ENCODE data around the gene GALNT5.

GALNT5 gene, protein sequence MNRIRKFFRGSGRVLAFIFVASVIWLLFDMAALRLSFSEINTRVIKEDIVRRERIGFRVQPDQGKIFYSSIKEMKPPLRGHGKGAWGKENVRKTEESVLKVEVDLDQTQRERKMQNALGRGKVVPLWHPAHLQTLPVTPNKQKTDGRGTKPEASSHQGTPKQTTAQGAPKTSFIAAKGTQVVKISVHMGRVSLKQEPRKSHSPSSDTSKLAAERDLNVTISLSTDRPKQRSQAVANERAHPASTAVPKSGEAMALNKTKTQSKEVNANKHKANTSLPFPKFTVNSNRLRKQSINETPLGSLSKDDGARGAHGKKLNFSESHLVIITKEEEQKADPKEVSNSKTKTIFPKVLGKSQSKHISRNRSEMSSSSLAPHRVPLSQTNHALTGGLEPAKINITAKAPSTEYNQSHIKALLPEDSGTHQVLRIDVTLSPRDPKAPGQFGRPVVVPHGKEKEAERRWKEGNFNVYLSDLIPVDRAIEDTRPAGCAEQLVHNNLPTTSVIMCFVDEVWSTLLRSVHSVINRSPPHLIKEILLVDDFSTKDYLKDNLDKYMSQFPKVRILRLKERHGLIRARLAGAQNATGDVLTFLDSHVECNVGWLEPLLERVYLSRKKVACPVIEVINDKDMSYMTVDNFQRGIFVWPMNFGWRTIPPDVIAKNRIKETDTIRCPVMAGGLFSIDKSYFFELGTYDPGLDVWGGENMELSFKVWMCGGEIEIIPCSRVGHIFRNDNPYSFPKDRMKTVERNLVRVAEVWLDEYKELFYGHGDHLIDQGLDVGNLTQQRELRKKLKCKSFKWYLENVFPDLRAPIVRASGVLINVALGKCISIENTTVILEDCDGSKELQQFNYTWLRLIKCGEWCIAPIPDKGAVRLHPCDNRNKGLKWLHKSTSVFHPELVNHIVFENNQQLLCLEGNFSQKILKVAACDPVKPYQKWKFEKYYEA

DNA sequence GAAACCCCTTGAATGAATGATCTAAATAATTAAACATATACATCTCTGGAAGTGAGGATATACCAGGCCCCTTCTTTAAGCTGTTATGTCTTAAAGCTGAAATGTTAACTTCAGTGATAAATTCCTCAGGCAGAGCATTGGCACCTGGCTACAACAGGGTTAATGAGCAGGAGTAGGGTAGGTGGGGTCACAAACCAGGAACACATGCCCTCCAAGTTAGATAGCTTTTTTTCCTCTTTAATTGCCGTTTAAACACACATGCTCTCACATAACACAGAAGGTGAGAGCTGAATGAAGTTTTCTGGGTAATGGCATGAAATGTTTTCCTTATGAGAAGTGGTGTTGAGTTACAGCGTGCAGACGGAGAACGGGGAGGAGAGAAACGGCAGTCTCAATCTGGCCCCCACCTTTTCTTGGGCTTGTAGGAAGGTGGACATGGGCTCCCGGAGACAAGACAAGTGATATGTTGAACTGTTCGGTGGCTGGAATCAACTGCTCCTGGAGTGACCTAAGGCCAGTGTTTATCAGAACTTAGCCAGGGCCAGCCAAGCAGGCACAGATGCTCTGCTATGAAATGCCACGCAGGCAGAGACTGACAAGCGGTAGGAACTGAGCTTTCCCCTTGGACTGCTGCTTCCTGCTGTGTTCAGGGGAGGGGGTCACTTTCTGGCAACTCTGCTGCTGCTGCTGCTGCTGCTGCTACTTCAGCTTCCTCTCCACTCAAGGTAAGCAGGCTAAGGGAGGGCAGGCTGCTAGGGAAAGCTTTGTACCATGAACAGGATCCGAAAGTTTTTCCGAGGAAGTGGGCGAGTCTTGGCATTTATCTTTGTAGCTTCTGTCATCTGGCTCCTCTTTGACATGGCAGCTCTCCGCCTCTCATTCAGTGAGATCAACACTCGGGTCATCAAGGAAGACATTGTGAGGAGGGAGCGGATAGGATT is at the start of gene GALNT5:
GALNT5 (plus strand) TSS at position 394 of the 941 bp plus-strand sequence; CDS start at position 772, 378 bp downstream.
- TF ChIP-seq, protein P1, sequence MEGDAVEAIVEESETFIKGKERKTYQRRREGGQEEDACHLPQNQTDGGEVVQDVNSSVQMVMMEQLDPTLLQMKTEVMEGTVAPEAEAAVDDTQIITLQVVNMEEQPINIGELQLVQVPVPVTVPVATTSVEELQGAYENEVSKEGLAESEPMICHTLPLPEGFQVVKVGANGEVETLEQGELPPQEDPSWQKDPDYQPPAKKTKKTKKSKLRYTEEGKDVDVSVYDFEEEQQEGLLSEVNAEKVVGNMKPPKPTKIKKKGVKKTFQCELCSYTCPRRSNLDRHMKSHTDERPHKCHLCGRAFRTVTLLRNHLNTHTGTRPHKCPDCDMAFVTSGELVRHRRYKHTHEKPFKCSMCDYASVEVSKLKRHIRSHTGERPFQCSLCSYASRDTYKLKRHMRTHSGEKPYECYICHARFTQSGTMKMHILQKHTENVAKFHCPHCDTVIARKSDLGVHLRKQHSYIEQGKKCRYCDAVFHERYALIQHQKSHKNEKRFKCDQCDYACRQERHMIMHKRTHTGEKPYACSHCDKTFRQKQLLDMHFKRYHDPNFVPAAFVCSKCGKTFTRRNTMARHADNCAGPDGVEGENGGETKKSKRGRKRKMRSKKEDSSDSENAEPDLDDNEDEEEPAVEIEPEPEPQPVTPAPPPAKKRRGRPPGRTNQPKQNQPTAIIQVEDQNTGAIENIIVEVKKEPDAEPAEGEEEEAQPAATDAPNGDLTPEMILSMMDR (IDR thresholded peaks at IDR 0.05; ENCODE audit: insufficient read depth, missing control alignments), result no peak
- DNase-seq (ENCODE audit: insufficient read length, low spot score) (no peak), FAIRE-seq (no peak)

GRCh38 chr2:157216286-157216965 is 41.1 kb upstream of the GALNT5 start:
- DNase-seq (ENCODE audit: insufficient read length, low spot score) (no peak), FAIRE-seq (no peak)
- TF ChIP-seq, protein P1 (IDR thresholded peaks at IDR 0.05; ENCODE audit: insufficient read depth, missing control alignments), result no peak

DNA sequence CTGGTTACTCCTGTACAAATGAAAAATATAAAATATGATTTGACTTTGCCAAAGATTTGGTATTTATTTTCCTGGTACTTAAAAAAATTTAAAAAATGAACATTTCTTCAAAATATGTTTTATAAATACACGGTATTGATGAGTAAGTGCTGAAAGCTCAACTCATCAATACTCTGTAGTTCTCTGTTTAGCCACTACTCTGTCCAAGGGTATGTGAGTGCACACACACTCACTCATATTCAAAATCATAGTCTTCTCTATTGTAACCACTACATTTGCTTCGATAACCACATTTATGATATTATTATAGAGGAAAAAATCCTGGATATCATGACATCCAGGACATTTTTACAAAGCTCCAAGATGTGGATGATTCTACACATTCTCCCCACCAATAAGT is 40.1 kb upstream of the GALNT5 start:
- TF ChIP-seq, protein P1 (IDR thresholded peaks at IDR 0.05; ENCODE audit: insufficient read depth, missing control alignments), result no peak
- DNase-seq (ENCODE audit: insufficient read length, low spot score) (no peak), FAIRE-seq (no peak)

DNA sequence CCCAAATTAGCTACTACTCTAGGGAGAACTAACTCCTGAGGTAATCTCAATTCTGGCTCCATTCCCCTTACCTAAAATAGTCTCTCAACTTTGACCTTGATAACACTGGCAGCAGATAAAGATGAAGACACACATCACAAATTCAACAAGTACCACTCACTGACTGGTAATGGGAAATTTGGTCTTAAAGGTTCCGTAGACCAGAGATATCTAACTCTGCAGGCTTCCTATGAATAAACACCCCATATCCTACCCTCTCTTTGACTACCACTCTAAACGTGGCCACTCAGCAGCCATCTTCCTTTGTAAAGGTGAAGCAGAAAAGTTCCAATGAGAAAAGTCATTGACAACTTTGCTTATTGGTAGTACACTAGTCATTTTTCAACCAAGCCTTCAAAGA is 38.6 kb upstream of the GALNT5 start:
- FAIRE-seq (no peak), DNase-seq (ENCODE audit: insufficient read length, low spot score) (no peak)
- TF ChIP-seq, protein P1 (IDR thresholded peaks at IDR 0.05; ENCODE audit: insufficient read depth, missing control alignments), result no peak

GRCh38 chr2:157220502-157220901 is 37.0 kb upstream of the GALNT5 start:
- no peak for DNase-seq (ENCODE audit: insufficient read length, low spot score)
- FAIRE-seq, result no peak
- TF ChIP-seq, protein P1 (IDR thresholded peaks at IDR 0.05; ENCODE audit: insufficient read depth, missing control alignments), result no peak

DNA sequence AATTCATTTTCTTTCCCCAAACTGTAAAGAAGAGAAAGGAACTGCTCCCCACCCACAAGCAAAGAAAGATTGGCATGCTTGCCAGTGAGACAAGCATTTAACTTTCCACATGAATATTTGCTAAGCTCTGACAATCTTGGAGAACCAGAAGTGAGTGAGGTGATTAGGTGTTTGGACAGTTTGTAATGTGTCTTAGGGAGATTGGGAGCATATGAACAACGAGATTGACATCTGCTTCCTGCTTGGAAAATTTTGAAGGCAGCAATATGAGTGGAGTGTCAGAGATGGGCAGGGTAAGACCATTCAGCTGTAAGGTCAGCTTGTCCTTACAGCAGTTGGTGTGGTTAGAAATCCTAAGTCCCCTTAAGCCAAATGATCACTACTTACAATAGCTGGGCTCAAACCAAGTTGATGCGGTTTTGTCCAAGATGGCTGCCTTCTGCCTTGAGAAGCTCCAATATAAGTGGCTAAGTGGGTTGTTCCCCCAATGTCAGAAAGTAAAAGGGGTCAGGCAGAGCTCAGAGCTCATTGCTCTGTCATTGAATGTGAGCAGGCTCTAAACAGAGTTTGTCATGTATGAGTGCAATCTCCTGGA is 36.0 kb upstream of the GALNT5 start:
- TF ChIP-seq, protein P1 (IDR thresholded peaks at IDR 0.05; ENCODE audit: insufficient read depth, missing control alignments), result no peak
- DNase-seq (ENCODE audit: insufficient read length, low spot score) (no peak), FAIRE-seq (no peak)
